SK-N-SH treated with all-trans-retinoic acid at 6 μM for 48 hours (cell line): ENCODE results near the gene CCT7.
A peak's percentile ranks its signal among the peaks of the same experiment; 100 is the strongest.

ENCODE experiments used
- ATAC-seq: fragments of 200-7000 bp; cut with Tn5 transposase; 3 replicates; pipeline ENCODE4 v1.9.1; 2020; ENCODE audit warnings: mild to moderate bottlenecking, moderate library complexity
- ARNTL ChIP-seq: fragments of 450-650 bp; formaldehyde crosslinking; IDR thresholded peaks from 2 replicates; pipeline ENCODE4 v1.5.0; 2020; ENCODE audit warnings: low read depth, mild to moderate bottlenecking, moderate library complexity, borderline replicate concordance
- BACH2 ChIP-seq: fragments of 250-450 bp; sonication (Bioruptor Pico); IDR thresholded peaks from 2 replicates; pipeline ENCODE4 v1.9.0; 2021; ENCODE audit warnings: mild to moderate bottlenecking, borderline replicate concordance
- CSDC2 ChIP-seq: fragments of 250-450 bp; sonication (Bioruptor Pico); IDR thresholded peaks from 2 replicates; pipeline ENCODE4 v1.5.0; 2020; ENCODE audit warnings: mild to moderate bottlenecking, moderate library complexity
- ESRRG ChIP-seq: fragments of 250-450 bp; sonication (Bioruptor Pico); IDR thresholded peaks from 2 replicates; pipeline ENCODE4 v1.6.1; 2021; ENCODE audit warnings: mild to moderate bottlenecking
- GLIS3 ChIP-seq: fragments of 250-450 bp; sonication (Bioruptor Pico); IDR thresholded peaks from 2 replicates; pipeline ENCODE4 v1.5.0; 2020; ENCODE audit warnings: mild to moderate bottlenecking, moderate library complexity
- ISL1 ChIP-seq: fragments of 250-450 bp; sonication (Bioruptor Pico); IDR thresholded peaks from 2 replicates; pipeline ENCODE4 v2.1.2; 2022; ENCODE audit warnings: mild to moderate bottlenecking, moderate library complexity
- OSR1 ChIP-seq: fragments of 250-450 bp; sonication (Bioruptor Pico); IDR thresholded peaks from 2 replicates; pipeline ENCODE4 v1.8.0; 2022; ENCODE audit warnings: moderate library complexity, mild to moderate bottlenecking, inconsistent platforms
- PATZ1 ChIP-seq: fragments of 250-450 bp; sonication (Bioruptor Pico); IDR thresholded peaks from 2 replicates; pipeline ENCODE4 v1.8.0; 2020; ENCODE audit warnings: mild to moderate bottlenecking, moderate library complexity, borderline replicate concordance
- POU6F1 ChIP-seq: fragments of 250-450 bp; sonication (Bioruptor Pico); IDR thresholded peaks from 2 replicates; pipeline ENCODE4 v1.8.0; 2021; ENCODE audit warnings: low read depth, mild to moderate bottlenecking, moderate library complexity, borderline replicate concordance
- PPARA ChIP-seq: fragments of 250-450 bp; sonication (Bioruptor Pico); IDR thresholded peaks from 2 replicates; pipeline ENCODE4 v1.5.0; 2020; ENCODE audit warnings: mild to moderate bottlenecking, borderline replicate concordance
- SNAI2 ChIP-seq: fragments of 250-450 bp; sonication (Bioruptor Pico); IDR thresholded peaks from 2 replicates; pipeline ENCODE4 v1.5.0; 2020; ENCODE audit warnings: mild to moderate bottlenecking, moderate library complexity
- TCF4 ChIP-seq: fragments of 250-450 bp; sonication (Bioruptor Pico); IDR thresholded peaks from 2 replicates; pipeline ENCODE4 v1.8.0; 2021; ENCODE audit warnings: mild to moderate bottlenecking, moderate library complexity, borderline replicate concordance
- TOX ChIP-seq: fragments of 250-450 bp; sonication (Bioruptor Pico); IDR thresholded peaks from 2 replicates; pipeline ENCODE4 v1.8.0; 2021; ENCODE audit warnings: mild to moderate bottlenecking, moderate library complexity, borderline replicate concordance
- TSHZ2 ChIP-seq: fragments of 250-450 bp; sonication (Bioruptor Pico); IDR thresholded peaks from 2 replicates; pipeline ENCODE4 v1.5.0; 2020; ENCODE audit warnings: mild to moderate bottlenecking, moderate library complexity
- ZC3H10 ChIP-seq: fragments of 250-450 bp; sonication (Bioruptor Pico); IDR thresholded peaks from 2 replicates; pipeline ENCODE4 v1.5.1; 2021; ENCODE audit warnings: mild to moderate bottlenecking, moderate library complexity
- ZFP3 ChIP-seq: fragments of 250-450 bp; sonication (Bioruptor Pico); IDR thresholded peaks from 2 replicates; pipeline ENCODE4 v1.5.0; 2020; ENCODE audit warnings: mild to moderate bottlenecking, moderate library complexity
- ZFP30 ChIP-seq: fragments of 450-650 bp; formaldehyde crosslinking; IDR thresholded peaks from 2 replicates; pipeline ENCODE4 v1.5.0; 2022; ENCODE audit warnings: mild to moderate bottlenecking, moderate library complexity
- ZNF565 ChIP-seq: fragments of 450-650 bp; formaldehyde crosslinking; conservative IDR thresholded peaks from 2 replicates; pipeline ENCODE4 v1.5.0; 2020; ENCODE audit warnings: low read depth, mild to moderate bottlenecking, moderate library complexity
- ZNF70 ChIP-seq: fragments of 450-650 bp; formaldehyde crosslinking; IDR thresholded peaks from 2 replicates; pipeline ENCODE4 v1.5.0; 2020; ENCODE audit warnings: mild to moderate bottlenecking, moderate library complexity
- ZNF8 ChIP-seq: fragments of 450-650 bp; formaldehyde crosslinking; IDR thresholded peaks from 2 replicates; pipeline ENCODE4 v1.5.0; 2020; ENCODE audit warnings: mild to moderate bottlenecking, moderate library complexity
- TF ChIP-seq, protein P1 (sequence below): fragments of 250-450 bp; sonication (Bioruptor Pico); IDR thresholded peaks from 2 replicates; pipeline ENCODE4 v1.5.1; 2020; ENCODE audit warnings: low read depth, mild to moderate bottlenecking, moderate library complexity

The CCT7 gene

GRCh38 chr2:73282924-73283544, 48.9 kb downstream of the CCT7 start:
- no peak for TF ChIP-seq ZFP30 (CRISPR knock-in tag)
- TF ChIP-seq PATZ1 (CRISPR knock-in tag) = no peak
- no peak for TF ChIP-seq OSR1 (CRISPR knock-in tag)
- TF ChIP-seq ZNF8 (CRISPR knock-in tag) = no peak
- no peak for TF ChIP-seq GLIS3
- no peak for TF ChIP-seq ISL1 (CRISPR knock-in tag)
- no peak for TF ChIP-seq PPARA
- TF ChIP-seq, protein P1, sequence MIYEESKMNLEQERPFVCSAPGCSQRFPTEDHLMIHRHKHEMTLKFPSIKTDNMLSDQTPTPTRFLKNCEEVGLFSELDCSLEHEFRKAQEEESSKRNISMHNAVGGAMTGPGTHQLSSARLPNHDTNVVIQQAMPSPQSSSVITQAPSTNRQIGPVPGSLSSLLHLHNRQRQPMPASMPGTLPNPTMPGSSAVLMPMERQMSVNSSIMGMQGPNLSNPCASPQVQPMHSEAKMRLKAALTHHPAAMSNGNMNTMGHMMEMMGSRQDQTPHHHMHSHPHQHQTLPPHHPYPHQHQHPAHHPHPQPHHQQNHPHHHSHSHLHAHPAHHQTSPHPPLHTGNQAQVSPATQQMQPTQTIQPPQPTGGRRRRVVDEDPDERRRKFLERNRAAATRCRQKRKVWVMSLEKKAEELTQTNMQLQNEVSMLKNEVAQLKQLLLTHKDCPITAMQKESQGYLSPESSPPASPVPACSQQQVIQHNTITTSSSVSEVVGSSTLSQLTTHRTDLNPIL (CRISPR knock-in tag) = no peak
- no peak for TF ChIP-seq BACH2
- no peak for TF ChIP-seq TSHZ2 (CRISPR knock-in tag)
- no peak for TF ChIP-seq ESRRG
- TF ChIP-seq TCF4 (CRISPR knock-in tag) = no peak
- no peak for TF ChIP-seq ZFP3 (CRISPR knock-in tag)
- no peak for TF ChIP-seq POU6F1 (CRISPR knock-in tag)
- TF ChIP-seq ZC3H10 (CRISPR knock-in tag) = no peak
- no peak for TF ChIP-seq SNAI2
- TF ChIP-seq TOX = no peak
- ATAC-seq = no peak

- ATAC-seq = peak; percentile 71
- TF ChIP-seq PPARA = no peak
- no peak for TF ChIP-seq ZNF70 (CRISPR knock-in tag)
- no peak for TF ChIP-seq ZNF565 (CRISPR knock-in tag)
Observed at GRCh38 chr2:73283545-73284295, 49.6 kb downstream of the CCT7 start.

GRCh38 chr2:73284296-73285158, 50.4 kb downstream of the CCT7 start, which contains the start of gene FBXO41:
FBXO41 (minus strand) TSS chr2:73284478; CDS start chr2:73269630, 14,848 bp downstream.
- TF ChIP-seq TOX = no peak
- TF ChIP-seq BACH2 = no peak
- TF ChIP-seq ZNF8 (CRISPR knock-in tag) = no peak
- TF ChIP-seq ESRRG = no peak
- TF ChIP-seq OSR1 (CRISPR knock-in tag) = no peak
- TF ChIP-seq CSDC2 (CRISPR knock-in tag) = no peak
- TF ChIP-seq ZNF565 (CRISPR knock-in tag) = no peak
- no peak for TF ChIP-seq ISL1 (CRISPR knock-in tag)
- no peak for TF ChIP-seq PPARA
- TF ChIP-seq GLIS3 = no peak
- TF ChIP-seq ZNF70 (CRISPR knock-in tag) = no peak
- TF ChIP-seq ZFP30 (CRISPR knock-in tag) = no peak
- TF ChIP-seq TSHZ2 (CRISPR knock-in tag) = no peak
- no peak for TF ChIP-seq ARNTL (CRISPR knock-in tag)
- no peak for TF ChIP-seq ZC3H10 (CRISPR knock-in tag)
- TF ChIP-seq, all 23 proteins: peak for 0
- ATAC-seq = peak; percentile 84
